Measurements from ENCODE around the gene VPS37C. TPM values are rescaled to one million over a fixed set of nuclear protein-coding genes. Genes with fewer than 3 reads are reported as not detected.

The VPS37C gene
- polyA plus RNA-seq, 2 of the 4 experiments (the other 2 are of a cell fraction): 8.9 to 11.3 TPM

DNA sequence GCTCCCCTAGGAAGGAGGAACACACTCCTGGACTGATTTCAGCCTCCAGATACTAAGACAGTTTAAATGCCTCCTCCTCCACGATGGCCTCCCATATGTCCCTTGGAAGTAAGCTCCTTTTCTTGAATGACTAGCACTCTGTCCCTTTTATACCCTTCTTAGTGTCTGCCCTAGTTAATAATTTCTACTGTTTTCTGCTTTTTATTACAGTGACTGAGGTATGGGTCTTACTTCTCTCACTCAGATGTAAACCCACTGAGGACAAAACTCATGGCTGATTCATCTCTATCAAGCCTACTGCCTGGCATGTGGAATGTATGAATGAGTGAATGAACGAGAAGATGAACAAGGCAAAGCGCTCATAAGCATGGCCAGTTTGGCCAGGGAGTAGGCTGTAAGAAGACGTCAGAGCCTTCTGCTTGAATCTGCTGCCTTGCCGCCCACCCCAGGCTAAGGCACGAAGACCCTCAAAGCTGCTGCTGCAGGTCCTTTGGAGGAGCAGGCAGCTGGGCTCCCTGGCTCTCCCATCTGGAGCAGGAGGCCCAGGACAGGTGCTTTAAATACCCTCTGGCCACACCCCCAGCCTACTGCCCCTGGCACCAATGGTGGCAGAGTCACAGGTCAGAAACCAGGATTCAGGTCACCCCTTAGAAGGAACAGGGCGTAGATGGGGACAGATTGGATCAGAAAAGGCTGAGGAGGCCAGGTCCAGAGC, 33.9 kb upstream of the VPS37C start:
- Histone ChIP-seq H3K4me2 (no peak overlapping the region), H3K4me1 (no peaks in the 10 kb centered on the region), H3K27ac (no peak overlapping the region), H3K4me3 (no peak overlapping the region), H3K9me3 (0 out of 3 replicates have a peak, but pooled peaks cover 8% of the 10 kb centered on the region)
- 34% methylated on average over 7 of the region's 7 CpGs for WGBS (ENCODE audit: missing lambda C conversion rate)
- FAIRE-seq: no peak
- POLR2A ChIA-PET: no interaction called here
- CTCF ChIA-PET: interaction anchor here (1.3 to 1.4 kb wide), 2 partner anchors 7 to 191 kb away, joined by 3 to 8 read pairs; no protein-coding TSS in a partner anchor
- ATAC-seq: peak; percentile 11 to 21; a peak in 2 of 6 replicates
- no peak for TF ChIP-seq GATA3 (IDR thresholded peaks at IDR 0.05; ENCODE audit: borderline replicate concordance)
- no peak for TF ChIP-seq RAD21 (conservative IDR thresholded peaks at IDR 0.05 in 1 of 2, IDR thresholded peaks at IDR 0.05 in 1 of 2)
- no peak for TF ChIP-seq CEBPB (IDR thresholded peaks at IDR 0.05)
- no peak for TF ChIP-seq HOXB5 (CRISPR knock-in tag; IDR thresholded peaks at IDR 0.05)
- TF ChIP-seq RNF2 (IDR thresholded peaks at IDR 0.05; ENCODE audit: borderline replicate concordance, low read depth): no peak
- TF ChIP-seq NR3C1 (IDR thresholded peaks at IDR 0.05): no peak
- TF ChIP-seq KDM5A (IDR thresholded peaks at IDR 0.05): no peak
- no peak for TF ChIP-seq POLR2AphosphoS2 (conservative IDR thresholded peaks at IDR 0.05; ENCODE audit: low read length)
- no peak for DNase-seq (ENCODE audit: low read depth in 1 of 2, low spot score in 1 of 2)

GRCh38 chr11:61194169-61194671, 33.0 kb upstream of the VPS37C start:
- no peak for TF ChIP-seq RCOR1 (IDR thresholded peaks at IDR 0.05; ENCODE audit: low read depth, low read length)
- no peak for TF ChIP-seq KDM1A (IDR thresholded peaks at IDR 0.05; ENCODE audit: low read depth)
- no peak for TF ChIP-seq TP53 (CRISPR knock-in tag; IDR thresholded peaks at IDR 0.05)
- FAIRE-seq: no peak
- 69% methylated on average over 12 of the region's 12 CpGs for WGBS (ENCODE audit: missing lambda C conversion rate)
- peak; percentile 63 to 66; a peak in 4 of 6 replicates for ATAC-seq
- Histone ChIP-seq H3K9me3 (0 out of 3 replicates have a peak, but pooled peaks cover 8% of the 10 kb centered on the region), H3K4me2 (no peak overlapping the region), H3K27ac (no peak overlapping the region), H3K4me1 (no peaks in the 10 kb centered on the region), H3K4me3 (no peak overlapping the region)
- CTCF ChIA-PET: no interaction called here
- no peak for DNase-seq (ENCODE audit: low read depth in 1 of 2, low spot score in 1 of 2)
- POLR2A ChIA-PET: no interaction called here

GRCh38 chr11:61193596-61193995, 32.4 kb upstream of the VPS37C start:
- ChIA-PET POLR2A (no interaction called here), CTCF (no interaction called here)
- no peak for FAIRE-seq
- peak in 1 of 2 experiments; percentile 50; a peak in 3 of 6 replicates for ATAC-seq
- H3K4me2 ChIP-seq: no peak overlapping the region
- H3K4me3 ChIP-seq: no peak overlapping the region
- 0 out of 3 replicates have a peak, but pooled peaks cover 5% of the 10 kb centered on the region for H3K9me3 ChIP-seq
- 38% methylated on average over 12 of the region's 12 CpGs for WGBS (ENCODE audit: missing lambda C conversion rate)
- no peak overlapping the region for H3K27ac ChIP-seq
- no peak for TF ChIP-seq HEYL (CRISPR knock-in tag; IDR thresholded peaks at IDR 0.05)
- no peak for TF ChIP-seq ZC3H11A (IDR thresholded peaks at IDR 0.05)
- TF ChIP-seq E2F6 (IDR thresholded peaks at IDR 0.05; ENCODE audit: borderline replicate concordance, low read depth): no peak
- TF ChIP-seq HDAC2 (IDR thresholded peaks at IDR 0.05): no peak
- TF ChIP-seq CHD4 (IDR thresholded peaks at IDR 0.05; ENCODE audit: borderline replicate concordance): no peak
- TF ChIP-seq, protein P1, sequence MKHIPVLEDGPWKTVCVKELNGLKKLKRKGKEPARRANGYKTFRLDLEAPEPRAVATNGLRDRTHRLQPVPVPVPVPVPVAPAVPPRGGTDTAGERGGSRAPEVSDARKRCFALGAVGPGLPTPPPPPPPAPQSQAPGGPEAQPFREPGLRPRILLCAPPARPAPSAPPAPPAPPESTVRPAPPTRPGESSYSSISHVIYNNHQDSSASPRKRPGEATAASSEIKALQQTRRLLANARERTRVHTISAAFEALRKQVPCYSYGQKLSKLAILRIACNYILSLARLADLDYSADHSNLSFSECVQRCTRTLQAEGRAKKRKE (CRISPR knock-in tag; IDR thresholded peaks at IDR 0.05; ENCODE audit: low read depth): no peak
- TF ChIP-seq ESRRA (IDR thresholded peaks at IDR 0.05; ENCODE audit: borderline replicate concordance, low read length): no peak
- TF ChIP-seq MAZ (IDR thresholded peaks at IDR 0.05; ENCODE audit: borderline replicate concordance, low read depth, low read length): no peak
- no peak for TF ChIP-seq KDM1A (IDR thresholded peaks at IDR 0.05; ENCODE audit: low read depth)
- no peak for TF ChIP-seq ZFP36 (IDR thresholded peaks at IDR 0.05; ENCODE audit: borderline replicate concordance, partially characterized antibody)
- TF ChIP-seq EHF (CRISPR knock-in tag; IDR thresholded peaks at IDR 0.05): no peak
- H3K4me1 ChIP-seq: no peaks in the 10 kb centered on the region
- DNase-seq (ENCODE audit: low read depth in 1 of 2, low spot score in 1 of 2): no peak
